Right lobe of liver (tissue), 4 donors: Measurements from ENCODE around the gene MYT1.

Experiments used
- POLR2A ChIP-seq: fragments of 450-650 bp; IDR thresholded peaks from one replicate; pipeline ENCODE4 v1.6.1; 2017; ENCODE audit warnings: antibody characterized with exemption, mild to moderate bottlenecking
- TF ChIP-seq, protein P1 (sequence below), 4 donors: fragments of 200-600 bp in 3 of 4; fragments of 450-650 bp in 1 of 4; IDR thresholded peaks; one replicate each; pipeline versions ENCODE4 v1.5.1 to v1.8.0; 2016 to 2022; ENCODE audit warnings: antibody characterized with exemption in 4 of 4, mild to moderate bottlenecking in 2 of 4
- donor health status: DM: no; HTN: no; CAD: no.
- donor health status: DM: no; HTN: no; CAD: no.
- donor health status: DM: no; HTN: yes; CAD: no.

DNA sequence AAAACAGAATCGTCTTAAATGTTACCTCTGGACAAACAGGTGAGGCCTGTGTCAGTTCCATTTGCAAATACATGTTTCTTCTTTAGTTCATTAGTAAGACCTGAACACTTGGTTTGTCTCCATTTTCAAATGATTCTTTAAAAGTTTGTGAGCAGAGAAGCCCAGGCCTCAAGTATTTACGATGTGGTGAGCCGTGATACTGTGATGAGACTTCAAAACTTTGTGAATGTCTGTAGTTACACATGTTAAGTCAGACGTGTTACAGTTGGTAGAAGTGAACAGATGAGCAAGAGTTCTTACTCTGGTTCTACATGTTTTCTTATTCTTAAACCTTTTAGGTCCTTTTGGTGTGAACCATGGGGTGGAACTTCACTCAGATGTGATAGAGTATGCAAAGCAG, 99.8 kb downstream of the MYT1 start:
- TF ChIP-seq, protein P1, sequence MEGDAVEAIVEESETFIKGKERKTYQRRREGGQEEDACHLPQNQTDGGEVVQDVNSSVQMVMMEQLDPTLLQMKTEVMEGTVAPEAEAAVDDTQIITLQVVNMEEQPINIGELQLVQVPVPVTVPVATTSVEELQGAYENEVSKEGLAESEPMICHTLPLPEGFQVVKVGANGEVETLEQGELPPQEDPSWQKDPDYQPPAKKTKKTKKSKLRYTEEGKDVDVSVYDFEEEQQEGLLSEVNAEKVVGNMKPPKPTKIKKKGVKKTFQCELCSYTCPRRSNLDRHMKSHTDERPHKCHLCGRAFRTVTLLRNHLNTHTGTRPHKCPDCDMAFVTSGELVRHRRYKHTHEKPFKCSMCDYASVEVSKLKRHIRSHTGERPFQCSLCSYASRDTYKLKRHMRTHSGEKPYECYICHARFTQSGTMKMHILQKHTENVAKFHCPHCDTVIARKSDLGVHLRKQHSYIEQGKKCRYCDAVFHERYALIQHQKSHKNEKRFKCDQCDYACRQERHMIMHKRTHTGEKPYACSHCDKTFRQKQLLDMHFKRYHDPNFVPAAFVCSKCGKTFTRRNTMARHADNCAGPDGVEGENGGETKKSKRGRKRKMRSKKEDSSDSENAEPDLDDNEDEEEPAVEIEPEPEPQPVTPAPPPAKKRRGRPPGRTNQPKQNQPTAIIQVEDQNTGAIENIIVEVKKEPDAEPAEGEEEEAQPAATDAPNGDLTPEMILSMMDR (IDR thresholded peaks at IDR 0.05): no peak
- TF ChIP-seq POLR2A: no peak
